ENCODE measurements around the gene SLC25A13.

GRCh38 chr7:96221888-96222287 is 100.0 kb downstream of the SLC25A13 start:
- TF ChIP-seq CTCF (IDR thresholded peaks at IDR 0.05) (no peak), POLR2A (IDR thresholded peaks at IDR 0.05) (no peak)
